A204.1 (cell line): ENCODE data around the gene NDUFB11.
"Not testable (repeated sequence)": the region's sequence is repeated elsewhere in the genome, so short reads cannot be mapped to it uniquely, and the experiment has no call there.

Source experiments
- FAIRE-seq: peaks from 2 replicates; lab custom pipeline; 2012; peaks lifted over from hg19 to GRCh38; lab: Jason Lieb, UNC

Gene NDUFB11

GRCh38 chrX:47146121-47146935 lies 1.8 kb upstream of the NDUFB11 start:
- no peak for FAIRE-seq

- FAIRE-seq, result no peak
These were observed 1.1 kb upstream of the NDUFB11 start for GRCh38 chrX:47145395-47146120.

- FAIRE-seq, result no peak
These were observed 442 bp downstream of the NDUFB11 start for GRCh38 chrX:47143894-47144625.

- no peak for FAIRE-seq
These were observed 6.3 kb downstream of the NDUFB11 start for GRCh38 chrX:47138171-47138570.

GRCh38 chrX:47135650-47136049 lies 8.9 kb downstream of the NDUFB11 start:
- not testable (repeated sequence) for FAIRE-seq

- FAIRE-seq, result no peak
These were observed 11.0 kb downstream of the NDUFB11 start for GRCh38 chrX:47133493-47133892.

GRCh38 chrX:47129899-47130358 lies 14.6 kb downstream of the NDUFB11 start:
- FAIRE-seq, result no peak

GRCh38 chrX:47129157-47129898 lies 15.2 kb downstream of the NDUFB11 start:
- FAIRE-seq, result peak; percentile 35

GRCh38 chrX:47124466-47124865 lies 20.0 kb downstream of the NDUFB11 start:
- FAIRE-seq, result not testable (repeated sequence)

- not testable (repeated sequence) for FAIRE-seq
These were observed 27.9 kb downstream of the NDUFB11 start for GRCh38 chrX:47116551-47117110.

- FAIRE-seq, result no peak
These were observed 32.1 kb downstream of the NDUFB11 start for GRCh38 chrX:47112316-47112954.

GRCh38 chrX:47110936-47111615 lies 33.4 kb downstream of the NDUFB11 start:
- not testable (repeated sequence) for FAIRE-seq

GRCh38 chrX:47101206-47101605 lies 43.3 kb downstream of the NDUFB11 start:
- no peak for FAIRE-seq

- FAIRE-seq, result no peak
These were observed 46.0 kb downstream of the NDUFB11 start for GRCh38 chrX:47098338-47099094.

- no peak for FAIRE-seq
These were observed 47.5 kb downstream of the NDUFB11 start for GRCh38 chrX:47097018-47097417.

GRCh38 chrX:47093860-47094259 lies 50.6 kb downstream of the NDUFB11 start:
- no peak for FAIRE-seq

- FAIRE-seq, result peak; percentile 99
These were observed 51.3 kb downstream of the NDUFB11 start for GRCh38 chrX:47093248-47093647.
